Measurements from ENCODE around the gene JDP2. TPM values are rescaled to one million over a fixed set of nuclear protein-coding genes. Genes with fewer than 3 reads are reported as not detected.
"Not testable (repeated sequence)": the region's sequence is repeated elsewhere in the genome, so short reads cannot be mapped to it uniquely, and the experiment has no call there.

The JDP2 gene
- total RNA-seq (1 to 10 TPM in 1 of 2 donors, under 1 TPM in 1; 0.86 to 1.4 TPM), total RNA-seq (0.38 to 2.0 reads per million in 2 donors)

- no peak within 1 kb of the TSS for H3K27ac Mint-ChIP-seq
These were observed at the start of gene JDP2 for GRCh38 chr14:75427482-75428229. JDP2 (plus strand) TSS chr14:75428022; CDS start chr14:75437921, 9,899 bp downstream.

GRCh38 chr14:75379246-75379929 lies 48.4 kb upstream of the JDP2 start:
- Mint-ChIP-seq H3K4me1 (no peaks in the 10 kb centered on the region), H3K27ac (no peak overlapping the region), H3K36me3 (ENCODE audit: low read depth) (peaks cover 7% of the 10 kb centered on the region), H3K27me3 (peaks cover 23% of the 10 kb centered on the region), H3K4me3 (no peak overlapping the region)
- no peaks in the 10 kb centered on the region for H3K9me3 ChIP-seq (ENCODE audit: control insufficient read depth, low read length, poor library complexity, severe bottlenecking)
- ATAC-seq, result no peak
- no peak for DNase-seq

More at GRCh38 chr14:75427482-75428229, at the start of gene JDP2:
- peak; percentile 72 for ATAC-seq
- peak; percentile 13 to 29 (median 21) for DNase-seq
- H3K4me1 Mint-ChIP-seq, result peaks cover 4% of the 10 kb centered on the region
- no peaks in the 10 kb centered on the region for H3K9me3 ChIP-seq (ENCODE audit: control insufficient read depth, low read length, poor library complexity, severe bottlenecking)
- H3K27me3 Mint-ChIP-seq, result peaks cover 44% of the 10 kb centered on the region
- H3K4me3 Mint-ChIP-seq, result peak within 1 kb of the TSS; percentile 89
- no peaks in the 10 kb centered on the region for H3K36me3 Mint-ChIP-seq (ENCODE audit: low read depth)

GRCh38 chr14:75379930-75380270 lies 47.9 kb upstream of the JDP2 start:
- Mint-ChIP-seq H3K36me3 (ENCODE audit: low read depth) (peaks cover 7% of the 10 kb centered on the region), H3K4me1 (no peaks in the 10 kb centered on the region), H3K27me3 (peaks cover 23% of the 10 kb centered on the region), H3K27ac (no peak overlapping the region), H3K4me3 (no peak overlapping the region)
- H3K9me3 ChIP-seq (ENCODE audit: control insufficient read depth, low read length, poor library complexity, severe bottlenecking), result no peaks in the 10 kb centered on the region
- no peak for DNase-seq
- no peak for ATAC-seq

GRCh38 chr14:75380656-75381055 lies 47.2 kb upstream of the JDP2 start:
- ATAC-seq, result no peak
- H3K4me1 Mint-ChIP-seq, result no peaks in the 10 kb centered on the region

GRCh38 chr14:75381642-75382041 lies 46.2 kb upstream of the JDP2 start:
- H3K9me3 ChIP-seq (ENCODE audit: control insufficient read depth, low read length, poor library complexity, severe bottlenecking), result no peaks in the 10 kb centered on the region
- DNase-seq (no peak), ATAC-seq (no peak)
- Mint-ChIP-seq H3K36me3 (ENCODE audit: low read depth) (peaks cover 5% of the 10 kb centered on the region), H3K4me3 (no peak overlapping the region), H3K27ac (no peak overlapping the region), H3K4me1 (no peaks in the 10 kb centered on the region), H3K27me3 (peaks cover 23% of the 10 kb centered on the region)

More at GRCh38 chr14:75380656-75381055, 47.2 kb upstream of the JDP2 start:
- no peak for DNase-seq
- no peak overlapping the region for H3K4me3 Mint-ChIP-seq
- H3K36me3 Mint-ChIP-seq (ENCODE audit: low read depth), result peaks cover 7% of the 10 kb centered on the region
- H3K9me3 ChIP-seq (ENCODE audit: control insufficient read depth, low read length, poor library complexity, severe bottlenecking), result no peaks in the 10 kb centered on the region
- H3K27me3 Mint-ChIP-seq, result peaks cover 23% of the 10 kb centered on the region
- no peak overlapping the region for H3K27ac Mint-ChIP-seq

GRCh38 chr14:75383219-75383618 lies 44.6 kb upstream of the JDP2 start:
- peaks cover 14% of the 10 kb centered on the region for H3K27me3 Mint-ChIP-seq
- H3K4me3 Mint-ChIP-seq; H3K36me3 Mint-ChIP-seq (ENCODE audit: low read depth); H3K9me3 ChIP-seq (ENCODE audit: control insufficient read depth, low read length, poor library complexity, severe bottlenecking); H3K27ac Mint-ChIP-seq; H3K4me1 Mint-ChIP-seq; ATAC-seq; DNase-seq: not testable (repeated sequence)

GRCh38 chr14:75383721-75384120 lies 44.1 kb upstream of the JDP2 start:
- H3K9me3 ChIP-seq (ENCODE audit: control insufficient read depth, low read length, poor library complexity, severe bottlenecking), result no peaks in the 10 kb centered on the region
- Mint-ChIP-seq H3K4me1 (no peaks in the 10 kb centered on the region), H3K27ac (no peak overlapping the region), H3K4me3 (no peak overlapping the region), H3K36me3 (ENCODE audit: low read depth) (peaks cover 5% of the 10 kb centered on the region), H3K27me3 (peaks cover 9% of the 10 kb centered on the region)
- no peak for ATAC-seq
- no peak for DNase-seq

GRCh38 chr14:75389679-75390078 lies 38.1 kb upstream of the JDP2 start:
- Mint-ChIP-seq H3K27me3 (peaks cover 11% of the 10 kb centered on the region), H3K4me3 (no peak overlapping the region), H3K36me3 (ENCODE audit: low read depth) (peaks cover 2% of the 10 kb centered on the region), H3K27ac (no peak overlapping the region), H3K4me1 (peaks cover 3% of the 10 kb centered on the region)
- ATAC-seq (no peak), DNase-seq (no peak)
- no peaks in the 10 kb centered on the region for H3K9me3 ChIP-seq (ENCODE audit: control insufficient read depth, low read length, poor library complexity, severe bottlenecking)

GRCh38 chr14:75390183-75390582 lies 37.6 kb upstream of the JDP2 start:
- DNase-seq (no peak), ATAC-seq (no peak)
- Mint-ChIP-seq H3K4me3 (no peak overlapping the region), H3K27ac (no peak overlapping the region), H3K4me1 (peaks cover 3% of the 10 kb centered on the region), H3K36me3 (ENCODE audit: low read depth) (peaks cover 2% of the 10 kb centered on the region), H3K27me3 (peaks cover 15% of the 10 kb centered on the region)
- H3K9me3 ChIP-seq (ENCODE audit: control insufficient read depth, low read length, poor library complexity, severe bottlenecking), result no peaks in the 10 kb centered on the region

- Mint-ChIP-seq H3K27ac (no peak overlapping the region), H3K4me3 (no peak overlapping the region), H3K27me3 (peaks cover 33% of the 10 kb centered on the region), H3K36me3 (ENCODE audit: low read depth) (peaks cover 2% of the 10 kb centered on the region), H3K4me1 (peaks cover 8% of the 10 kb centered on the region)
- DNase-seq (no peak), ATAC-seq (no peak)
- H3K9me3 ChIP-seq (ENCODE audit: control insufficient read depth, low read length, poor library complexity, severe bottlenecking), result no peaks in the 10 kb centered on the region
These were observed 35.9 kb upstream of the JDP2 start for GRCh38 chr14:75391953-75392352.

- H3K27me3 Mint-ChIP-seq, result peaks cover 33% of the 10 kb centered on the region
- no peaks in the 10 kb centered on the region for H3K9me3 ChIP-seq (ENCODE audit: control insufficient read depth, low read length, poor library complexity, severe bottlenecking)
- no peak for ATAC-seq
- no peak overlapping the region for H3K4me3 Mint-ChIP-seq
- H3K4me1 Mint-ChIP-seq, result peaks cover 8% of the 10 kb centered on the region
- DNase-seq, result no peak
- no peaks in the 10 kb centered on the region for H3K36me3 Mint-ChIP-seq (ENCODE audit: low read depth)
- no peak overlapping the region for H3K27ac Mint-ChIP-seq
These were observed 34.9 kb upstream of the JDP2 start for GRCh38 chr14:75392686-75393641.

GRCh38 chr14:75393794-75394193 lies 34.0 kb upstream of the JDP2 start:
- H3K27ac Mint-ChIP-seq, result no peak overlapping the region
- no peaks in the 10 kb centered on the region for H3K9me3 ChIP-seq (ENCODE audit: control insufficient read depth, low read length, poor library complexity, severe bottlenecking)
- peaks cover 8% of the 10 kb centered on the region for H3K4me1 Mint-ChIP-seq
- DNase-seq (no peak), ATAC-seq (no peak)
- no peaks in the 10 kb centered on the region for H3K36me3 Mint-ChIP-seq (ENCODE audit: low read depth)
- no peak overlapping the region for H3K4me3 Mint-ChIP-seq
- H3K27me3 Mint-ChIP-seq, result peaks cover 33% of the 10 kb centered on the region

- Mint-ChIP-seq H3K27me3 (peaks cover 22% of the 10 kb centered on the region), H3K27ac (no peak overlapping the region), H3K36me3 (ENCODE audit: low read depth) (no peaks in the 10 kb centered on the region), H3K4me1 (peaks cover 13% of the 10 kb centered on the region), H3K4me3 (no peak overlapping the region)
- H3K9me3 ChIP-seq (ENCODE audit: control insufficient read depth, low read length, poor library complexity, severe bottlenecking), result no peaks in the 10 kb centered on the region
- no peak for ATAC-seq
- DNase-seq, result no peak
These were observed 32.0 kb upstream of the JDP2 start for GRCh38 chr14:75395862-75396261.
